HG02973 (cell line): Measurements from ENCODE around the gene ENTPD8.

ENCODE experiments used
- ATAC-seq: cut with Tn5 transposase; IDR thresholded peaks from one replicate; pipeline ENCODE4 v1.9.1; 2021; ENCODE audit warnings: moderate library complexity; ENCODE audit not compliant: unreplicated experiment

ENTPD8 gene

DNA sequence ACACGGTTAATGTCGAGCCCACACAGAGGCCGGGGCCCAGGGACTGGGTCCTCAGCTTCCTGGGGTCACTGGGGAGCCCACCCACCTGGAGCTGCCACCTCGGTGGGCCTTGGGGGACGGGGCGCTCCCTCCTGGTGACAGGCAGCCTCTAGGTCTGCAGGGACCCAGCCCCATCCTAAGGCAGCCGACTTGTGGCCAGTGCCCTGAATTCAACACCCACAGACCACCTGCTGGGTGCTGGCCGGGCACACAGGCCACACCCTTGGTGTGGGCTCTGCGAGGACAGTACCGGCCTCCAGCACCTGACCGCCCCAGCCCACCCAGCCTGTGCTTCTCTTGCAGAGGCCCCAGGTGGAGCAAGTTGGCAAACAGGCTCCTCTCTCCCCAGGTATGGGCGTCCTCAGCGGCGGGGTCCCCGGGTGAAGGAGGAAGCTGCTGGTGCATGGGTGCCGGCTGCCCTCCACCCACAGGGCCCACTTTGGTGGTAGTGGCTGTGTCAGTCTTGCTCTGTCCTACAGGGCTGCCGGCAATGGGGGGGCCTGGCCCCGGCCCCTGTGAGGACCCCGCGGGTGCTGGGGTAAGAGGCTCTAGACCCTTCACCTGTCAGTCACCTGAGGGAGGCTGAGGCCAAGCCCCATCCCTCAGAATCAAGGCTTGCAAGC lies 8.3 kb downstream of the ENTPD8 start:
- no peak for ATAC-seq

- no peak for ATAC-seq
Observed at GRCh38 chr9:137431416-137431931, 9.7 kb downstream of the ENTPD8 start.

- no peak for ATAC-seq
Observed at GRCh38 chr9:137430723-137431415, 10.3 kb downstream of the ENTPD8 start.

DNA sequence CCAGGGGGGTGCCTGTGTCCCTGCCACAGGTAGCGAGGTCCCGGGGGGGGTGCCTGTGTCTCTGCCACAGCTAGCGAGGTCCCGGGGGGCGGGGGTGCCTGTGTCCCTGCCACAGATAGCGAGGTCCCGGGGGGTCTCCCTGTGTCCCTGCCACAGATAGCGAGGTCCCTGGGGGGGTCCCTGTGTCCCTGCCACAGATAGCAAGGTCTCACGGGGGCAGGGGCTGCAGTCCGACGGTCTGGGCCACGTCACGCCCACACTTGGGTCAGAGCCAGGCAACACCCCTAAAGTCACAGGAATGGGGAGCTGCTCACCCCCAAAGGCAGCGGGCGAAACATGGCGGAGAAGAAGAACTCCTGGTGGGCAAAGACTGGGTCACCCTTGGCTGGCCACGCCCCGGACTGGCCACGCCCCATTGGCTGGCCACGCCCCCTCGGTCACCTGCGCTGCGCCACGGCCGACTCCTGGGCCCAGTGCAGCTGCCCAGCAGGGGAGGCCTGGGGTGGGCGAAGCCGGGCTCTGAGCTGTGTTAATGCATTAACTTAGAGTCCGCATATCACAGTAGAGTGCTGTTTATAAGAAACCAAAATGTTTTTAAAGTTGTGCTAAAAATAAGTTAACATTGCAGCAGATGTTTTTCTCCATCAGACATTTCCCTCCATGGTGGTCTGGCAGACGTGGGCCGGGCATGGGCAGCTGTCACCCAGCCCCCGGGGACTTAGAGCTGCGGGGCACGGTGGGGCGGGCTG lies 11.0 kb downstream of the ENTPD8 start:
- no peak for ATAC-seq

DNA sequence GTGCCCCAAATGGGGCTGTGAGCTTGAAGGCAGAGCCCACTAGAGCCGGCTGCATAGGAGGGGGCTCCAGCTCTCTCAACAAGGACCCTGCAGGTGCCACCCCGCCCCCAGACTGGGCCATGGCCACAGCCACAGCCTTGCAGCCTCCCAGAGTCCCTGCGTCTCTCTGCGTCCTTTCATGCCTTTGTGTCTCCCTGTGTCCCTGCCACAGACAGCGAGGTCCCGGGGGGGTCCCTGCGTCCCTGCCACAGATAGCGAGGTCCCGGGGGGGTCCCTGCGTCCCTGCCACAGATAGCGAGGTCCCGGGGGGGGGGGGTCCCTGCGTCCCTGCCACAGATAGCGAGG lies 11.6 kb downstream of the ENTPD8 start:
- no peak for ATAC-seq

- no peak for ATAC-seq
Observed at GRCh38 chr9:137428841-137429545, 12.2 kb downstream of the ENTPD8 start.

- no peak for ATAC-seq
Observed at GRCh38 chr9:137428311-137428630, 12.9 kb downstream of the ENTPD8 start.

DNA sequence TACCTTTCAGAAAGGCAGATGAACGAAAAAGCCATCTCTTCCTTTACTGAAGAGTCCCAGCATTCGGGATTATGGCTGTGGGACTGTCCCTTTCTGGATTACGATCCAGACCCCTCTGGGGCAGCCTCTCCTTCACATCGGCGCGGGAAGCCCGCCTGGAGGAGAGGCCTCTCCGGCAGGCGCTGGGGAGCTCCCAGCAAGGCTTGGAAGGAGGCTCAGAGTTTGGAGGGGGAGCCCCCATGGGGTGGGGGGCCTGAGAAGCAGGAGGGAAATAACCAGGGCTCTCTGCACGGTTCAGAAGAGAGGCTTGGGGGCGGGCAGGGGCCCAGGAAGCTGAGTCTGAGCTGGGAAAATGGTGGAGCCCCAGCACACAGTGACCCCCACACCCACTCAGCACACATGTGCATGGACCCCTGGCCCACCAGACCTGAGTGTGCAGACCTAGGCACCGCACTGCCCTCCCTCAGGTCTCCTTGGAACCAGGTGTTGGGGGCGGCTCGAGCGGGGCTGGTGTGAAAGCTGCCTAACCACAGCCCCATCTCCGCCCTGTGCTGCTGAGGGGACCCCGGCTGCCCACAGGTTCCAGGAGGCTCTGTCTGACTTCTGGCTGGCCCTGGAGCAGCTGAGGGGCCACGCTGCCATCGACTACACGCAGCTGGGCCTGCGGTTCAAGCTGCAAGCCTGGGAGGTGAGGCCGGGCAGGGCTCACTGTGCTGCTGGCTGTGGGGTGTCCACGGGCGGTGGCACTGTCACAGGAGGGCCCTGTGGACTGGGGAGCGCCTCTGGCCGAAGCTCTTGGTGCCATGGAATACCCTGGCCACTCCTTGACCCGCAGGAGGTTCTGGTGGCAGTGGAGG lies 13.5 kb downstream of the ENTPD8 start:
- no peak for ATAC-seq

GRCh38 chr9:137426018-137426681 lies 15.0 kb downstream of the ENTPD8 start:
- no peak for ATAC-seq

- ATAC-seq, result peak; percentile 32
Observed at GRCh38 chr9:137423514-137424291, 17.5 kb downstream of the ENTPD8 start.

- peak; percentile 80 for ATAC-seq
Observed at GRCh38 chr9:137422604-137423513, 18.3 kb downstream of the ENTPD8 start, which contains the start of the genes EXD3 and NOXA1. EXD3 (minus strand) TSS chr9:137423162; CDS start chr9:137395357, 27,805 bp downstream. NOXA1 (plus strand) TSS chr9:137423393; CDS start chr9:137423530, 137 bp downstream.

DNA sequence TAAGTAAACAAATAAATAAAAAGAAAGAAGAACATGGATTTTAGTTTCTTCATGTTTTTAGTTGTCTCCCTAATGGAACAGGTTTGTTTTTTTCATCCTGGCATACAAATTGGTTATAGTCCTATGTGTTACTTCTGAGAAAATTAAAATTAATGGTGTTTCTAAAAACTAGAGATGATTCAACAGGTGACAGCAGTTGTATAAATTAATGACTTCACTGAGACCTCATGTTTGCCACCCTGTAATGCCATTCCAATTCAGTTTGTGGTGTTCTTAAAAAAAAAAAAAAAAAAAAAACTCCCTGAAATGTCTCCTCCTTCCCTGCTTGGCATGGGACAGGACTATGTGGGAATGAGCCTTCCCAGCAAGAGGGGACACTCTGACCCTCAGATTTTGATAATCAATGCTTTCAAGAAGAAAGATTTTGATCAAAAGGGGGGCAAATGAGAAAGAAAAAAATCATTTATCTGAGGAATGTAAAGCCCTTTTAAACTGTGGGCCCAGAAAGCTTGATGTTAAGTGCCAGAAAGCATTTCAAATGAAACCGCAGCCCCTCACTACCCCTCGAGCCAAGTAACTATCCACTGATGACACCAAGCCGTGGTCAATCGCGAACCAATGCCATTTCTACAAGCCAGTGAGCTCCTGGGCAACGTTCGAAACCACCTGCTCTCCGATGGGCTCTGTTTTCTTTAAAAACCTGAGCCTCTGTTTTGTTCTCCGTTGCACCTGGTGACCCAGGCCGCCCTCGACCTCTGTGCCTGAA lies 19.1 kb downstream of the ENTPD8 start:
- ATAC-seq, result no peak

GRCh38 chr9:137417161-137418021 lies 23.8 kb downstream of the ENTPD8 start:
- ATAC-seq, result no peak

DNA sequence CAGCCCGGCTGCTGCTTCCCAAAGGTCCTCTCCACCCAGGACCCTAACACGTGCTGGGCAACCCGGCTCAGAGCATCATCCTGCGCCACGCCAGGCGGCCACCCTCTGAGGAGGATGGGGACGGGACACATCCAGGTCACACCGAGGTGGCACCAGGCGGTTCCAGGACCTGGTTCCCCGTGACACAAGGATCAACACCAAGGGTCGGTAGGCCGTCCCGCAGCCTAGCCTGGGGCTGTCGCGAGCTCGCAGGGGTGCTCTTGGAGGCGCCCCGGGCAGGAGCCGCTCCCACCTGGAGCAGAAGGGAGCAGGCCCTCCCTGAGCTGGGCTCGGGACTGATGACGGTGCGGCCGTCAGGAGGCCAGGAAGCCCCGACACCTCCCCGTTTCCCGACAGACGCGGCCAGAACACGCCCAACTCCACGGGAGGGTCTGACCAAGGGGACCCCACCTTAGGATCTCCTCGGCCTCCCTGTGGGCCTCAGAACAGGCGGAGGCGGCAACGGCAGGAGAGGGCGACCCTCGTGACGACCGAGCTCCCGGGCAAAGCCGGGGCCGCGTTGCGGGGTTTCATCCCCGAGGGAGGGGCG lies 24.5 kb downstream of the ENTPD8 start:
- ATAC-seq, result no peak

- no peak for ATAC-seq
Observed at GRCh38 chr9:137416006-137416562, 25.1 kb downstream of the ENTPD8 start.

GRCh38 chr9:137415451-137415850 lies 25.7 kb downstream of the ENTPD8 start:
- no peak for ATAC-seq
